ENCODE results near the gene AP1AR. TPM values are rescaled to one million over a fixed set of nuclear protein-coding genes. Genes with fewer than 3 reads are reported as not detected.

AP1AR gene
- total RNA-seq, 3 donors from 2014 or later (not counting 1 experiment from before 2014, with no cell fraction given), result 7.5 to 9.4 (median 7.5) TPM

- no peak overlapping the region for H3K27ac Mint-ChIP-seq
- H3K27me3 ChIP-seq (ENCODE audit: control insufficient read depth, insufficient read depth, low read length), result no peaks in the 10 kb centered on the region
- peak in 1 of 3 donors; percentile 49 for ATAC-seq
- 100% methylated on average over 1 of the region's 2 CpGs for WGBS (ENCODE audit: insufficient coverage)
- H3K36me3 Mint-ChIP-seq, result no peaks in the 10 kb centered on the region
- H3K27me3 Mint-ChIP-seq (ENCODE audit: low read depth in 2 of 2), result no peaks in the 10 kb centered on the region
- intact Hi-C loops (cut with micrococcal nuclease), result no loop called here
- peaks cover 9% of the 10 kb centered on the region for H3K36me3 ChIP-seq (ENCODE audit: control insufficient read depth, insufficient read depth, low read length)
- no peaks in the 10 kb centered on the region for H3K9me3 ChIP-seq (ENCODE audit: control insufficient read depth, insufficient read depth, low read length)
- no peak overlapping the region for H3K4me3 ChIP-seq (ENCODE audit: low read length)
- H3K4me1 Mint-ChIP-seq, result no peaks in the 10 kb centered on the region
- H3K4me3 Mint-ChIP-seq, result no peak overlapping the region
- H3K27ac ChIP-seq (ENCODE audit: low read length), result no peak overlapping the region
- TF ChIP-seq CTCF (IDR thresholded peaks at IDR 0.05), result no peak
- H3K9me3 Mint-ChIP-seq, result no peaks in the 10 kb centered on the region
- peak in 1 of 2 donors; percentile 56 for DNase-seq
- H3K4me1 ChIP-seq (ENCODE audit: control insufficient read depth, insufficient read depth, low read length), result no peaks in the 10 kb centered on the region
Observed at GRCh38 chr4:112266823-112267222, 35.2 kb downstream of the AP1AR start.

GRCh38 chr4:112270051-112270450 is 38.5 kb downstream of the AP1AR start:
- intact Hi-C loops (cut with micrococcal nuclease), result no loop called here

GRCh38 chr4:112270640-112271421 is 39.2 kb downstream of the AP1AR start:
- Histone ChIP-seq H3K27ac (ENCODE audit: low read length) (no peak overlapping the region), H3K36me3 (ENCODE audit: control insufficient read depth, insufficient read depth, low read length) (peaks cover 9% of the 10 kb centered on the region), H3K27me3 (ENCODE audit: control insufficient read depth, insufficient read depth, low read length) (no peaks in the 10 kb centered on the region), H3K4me3 (ENCODE audit: low read length) (no peak overlapping the region), H3K9me3 (ENCODE audit: control insufficient read depth, insufficient read depth, low read length) (no peaks in the 10 kb centered on the region), H3K4me1 (ENCODE audit: control insufficient read depth, insufficient read depth, low read length) (no peaks in the 10 kb centered on the region)
- no peaks in the 10 kb centered on the region for H3K4me1 Mint-ChIP-seq
- TF ChIP-seq CTCF (IDR thresholded peaks at IDR 0.05), result no peak
- ATAC-seq, result no peak
- DNase-seq, result no peak
- intact Hi-C loops (cut with micrococcal nuclease), result no loop called here
- H3K4me3 Mint-ChIP-seq, result no peak overlapping the region
- H3K36me3 Mint-ChIP-seq, result no peaks in the 10 kb centered on the region
- WGBS (ENCODE audit: insufficient coverage), result 90% methylated on average over 8 of the region's 8 CpGs
- H3K27ac Mint-ChIP-seq, result no peak overlapping the region
- H3K9me3 Mint-ChIP-seq, result no peaks in the 10 kb centered on the region
- H3K27me3 Mint-ChIP-seq (ENCODE audit: low read depth in 2 of 2), result no peaks in the 10 kb centered on the region

More at GRCh38 chr4:112270051-112270450, 38.5 kb downstream of the AP1AR start:
- no peak overlapping the region for H3K4me3 ChIP-seq (ENCODE audit: low read length)
- Mint-ChIP-seq H3K27me3 (ENCODE audit: low read depth in 2 of 2) (no peaks in the 10 kb centered on the region), H3K27ac (no peak overlapping the region), H3K9me3 (no peaks in the 10 kb centered on the region), H3K4me3 (no peak overlapping the region), H3K4me1 (no peaks in the 10 kb centered on the region), H3K36me3 (no peaks in the 10 kb centered on the region)
- H3K27ac ChIP-seq (ENCODE audit: low read length), result no peak overlapping the region
- DNase-seq (no peak), ATAC-seq (no peak)
- peaks cover 7% of the 10 kb centered on the region for H3K36me3 ChIP-seq (ENCODE audit: control insufficient read depth, insufficient read depth, low read length)
- no CpG with 5 or more reads among the region's 1 CpG for WGBS (ENCODE audit: insufficient coverage)
- H3K4me1 ChIP-seq (ENCODE audit: control insufficient read depth, insufficient read depth, low read length), result no peaks in the 10 kb centered on the region
- no peak for TF ChIP-seq CTCF (IDR thresholded peaks at IDR 0.05)
- H3K9me3 ChIP-seq (ENCODE audit: control insufficient read depth, insufficient read depth, low read length), result no peaks in the 10 kb centered on the region
- no peaks in the 10 kb centered on the region for H3K27me3 ChIP-seq (ENCODE audit: control insufficient read depth, insufficient read depth, low read length)

GRCh38 chr4:112272292-112272691 is 40.7 kb downstream of the AP1AR start:
- 100% methylated on average over 4 of the region's 4 CpGs for WGBS (ENCODE audit: insufficient coverage)
- Mint-ChIP-seq H3K4me3 (no peak overlapping the region), H3K27ac (no peak overlapping the region), H3K4me1 (no peaks in the 10 kb centered on the region), H3K9me3 (no peaks in the 10 kb centered on the region), H3K36me3 (no peaks in the 10 kb centered on the region), H3K27me3 (ENCODE audit: low read depth in 2 of 2) (no peaks in the 10 kb centered on the region)
- no peaks in the 10 kb centered on the region for H3K9me3 ChIP-seq (ENCODE audit: control insufficient read depth, insufficient read depth, low read length)
- intact Hi-C loops (cut with micrococcal nuclease), result no loop called here
- no peaks in the 10 kb centered on the region for H3K27me3 ChIP-seq (ENCODE audit: control insufficient read depth, insufficient read depth, low read length)
- H3K36me3 ChIP-seq (ENCODE audit: control insufficient read depth, insufficient read depth, low read length), result peaks cover 15% of the 10 kb centered on the region
- H3K4me3 ChIP-seq (ENCODE audit: low read length), result no peak overlapping the region
- no peak overlapping the region for H3K27ac ChIP-seq (ENCODE audit: low read length)
- ATAC-seq (no peak), DNase-seq (no peak)
- no peak for TF ChIP-seq CTCF (IDR thresholded peaks at IDR 0.05)
- no peaks in the 10 kb centered on the region for H3K4me1 ChIP-seq (ENCODE audit: control insufficient read depth, insufficient read depth, low read length)

Measured in natural killer cell (primary cell).